WTC11 (cell line): Measurements from ENCODE around the gene CELF2. TPM values are rescaled to one million over a fixed set of nuclear protein-coding genes. Genes with fewer than 3 reads are reported as not detected.

Source experiments
- ATAC-seq: fragments of 200-7000 bp; cut with Tn5 transposase; 2 replicates; pipeline ENCODE4 v1.10.0; 2021; ENCODE audit warnings: mild to moderate bottlenecking, moderate library complexity
- CTCF ChIA-PET: fragments of 300-600 bp; sonication (Branson Sonifier 250); formaldehyde crosslinking; loops from one replicate; lab custom pipeline; 2021; ENCODE audit warnings: antibody characterized with exemption; lab: Charles Lee
- POLR2A ChIA-PET: fragments of 350-600 bp; sonication (Branson Sonifier 250); formaldehyde crosslinking; loops from one replicate; lab custom pipeline; 2021; ENCODE audit warnings: antibody characterized with exemption; lab: Charles Lee
- DNase-seq: peaks from one replicate; pipeline ENCODE4 v3.0.0; 2021; ENCODE audit warnings: low spot score
- H3K27ac Mint-ChIP-seq: 2 replicates; pipeline ENCODE4 v1.8.0; 2021; ENCODE audit warnings: mixed read lengths
- H3K27me3 Mint-ChIP-seq: 2 replicates; pipeline ENCODE4 v1.8.0; 2021; ENCODE audit warnings: low read depth, mild to moderate bottlenecking, moderate library complexity, mixed read lengths
- H3K36me3 Mint-ChIP-seq: 2 replicates; pipeline ENCODE4 v1.8.0; 2021; ENCODE audit warnings: mixed read lengths
- H3K4me1 Mint-ChIP-seq: 2 replicates; pipeline ENCODE4 v1.8.0; 2022; ENCODE audit warnings: mixed read lengths
- H3K4me3 Mint-ChIP-seq: 2 replicates; pipeline ENCODE4 v1.8.0; 2021; ENCODE audit warnings: mild to moderate bottlenecking, moderate library complexity, mixed read lengths
- H3K9me3 Mint-ChIP-seq: 2 replicates; pipeline ENCODE4 v1.8.0; 2021; ENCODE audit warnings: mixed read lengths
- NFE2L1 ChIP-seq: sonication (generic); formaldehyde crosslinking; IDR thresholded peaks from 2 replicates; pipeline ENCODE4 v1.8.1; 2023; ENCODE audit warnings: missing genetic modification reagents
- SOX15 ChIP-seq: fragments of 250-450 bp; sonication (Bioruptor Pico); IDR thresholded peaks from 2 replicates; pipeline ENCODE4 v1.9.0; 2021; ENCODE audit warnings: mild to moderate bottlenecking
- TEAD1 ChIP-seq: sonication (generic); formaldehyde crosslinking; IDR thresholded peaks from 2 replicates; pipeline ENCODE4 v1.8.0; 2022; ENCODE audit warnings: mild to moderate bottlenecking, missing genetic modification reagents
- TP53 ChIP-seq: sonication (generic); formaldehyde crosslinking; IDR thresholded peaks from 2 replicates; pipeline ENCODE4 v1.8.1; 2023; ENCODE audit warnings: mild to moderate bottlenecking, missing genetic modification reagents
- ZNF121 ChIP-seq: sonication (generic); formaldehyde crosslinking; IDR thresholded peaks from 2 replicates; pipeline ENCODE4 v1.8.0; 2023; ENCODE audit warnings: missing genetic modification reagents
- ZNF219 ChIP-seq: sonication (generic); formaldehyde crosslinking; IDR thresholded peaks from 2 replicates; pipeline ENCODE4 v1.8.0; 2023; ENCODE audit warnings: missing genetic modification reagents, mild to moderate bottlenecking, borderline replicate concordance
- total RNA-seq: library from RNA; stranded (reverse); gene quantifications from 3 replicates; pipeline ENCODE4 v1.2.3, GENCODE V29; 2021
- TF ChIP-seq, protein P1 (sequence below): sonication (generic); formaldehyde crosslinking; IDR thresholded peaks from 2 replicates; pipeline ENCODE4 v1.8.1; 2022; ENCODE audit warnings: mild to moderate bottlenecking, moderate library complexity, missing genetic modification reagents
- TF ChIP-seq, protein P2 (sequence below): fragments of 200-600 bp; IDR thresholded peaks from 2 replicates; pipeline ENCODE4 v1.8.0; 2022; ENCODE audit warnings: antibody characterized with exemption
- TF ChIP-seq, protein P3 (sequence below): fragments of 250-450 bp; sonication (Bioruptor Pico); IDR thresholded peaks from 2 replicates; pipeline ENCODE4 v1.9.0; 2021; ENCODE audit warnings: moderate library complexity, mild to moderate bottlenecking, inconsistent platforms, borderline replicate concordance
- TF ChIP-seq, protein P4 (sequence below): sonication (generic); formaldehyde crosslinking; IDR thresholded peaks from 2 replicates; pipeline ENCODE4 v1.8.0; 2023; ENCODE audit warnings: missing genetic modification reagents, mild to moderate bottlenecking, borderline replicate concordance
- TF ChIP-seq, protein P5 (sequence below): fragments of 250-450 bp; sonication (Bioruptor Pico); conservative IDR thresholded peaks from 2 replicates; pipeline ENCODE4 v1.9.0; 2021; ENCODE audit warnings: mild to moderate bottlenecking
- TF ChIP-seq, protein P6 (sequence below): sonication (generic); formaldehyde crosslinking; IDR thresholded peaks from 2 replicates; pipeline ENCODE4 v1.8.1; 2022; ENCODE audit warnings: mild to moderate bottlenecking, missing genetic modification reagents, moderate library complexity, borderline replicate concordance
- TF ChIP-seq, protein P7 (sequence below): sonication (generic); formaldehyde crosslinking; IDR thresholded peaks from 2 replicates; pipeline ENCODE4 v1.8.1; 2023; ENCODE audit warnings: mild to moderate bottlenecking, missing genetic modification reagents, moderate library complexity
- TF ChIP-seq, protein P8 (sequence below): sonication (generic); formaldehyde crosslinking; IDR thresholded peaks from 2 replicates; pipeline ENCODE4 v1.8.1; 2022; ENCODE audit warnings: low read depth, mild to moderate bottlenecking, moderate library complexity, missing genetic modification reagents, borderline replicate concordance

The CELF2 gene
- total RNA-seq, 1 experiment from 2014 or later, result 24.6 TPM

DNA sequence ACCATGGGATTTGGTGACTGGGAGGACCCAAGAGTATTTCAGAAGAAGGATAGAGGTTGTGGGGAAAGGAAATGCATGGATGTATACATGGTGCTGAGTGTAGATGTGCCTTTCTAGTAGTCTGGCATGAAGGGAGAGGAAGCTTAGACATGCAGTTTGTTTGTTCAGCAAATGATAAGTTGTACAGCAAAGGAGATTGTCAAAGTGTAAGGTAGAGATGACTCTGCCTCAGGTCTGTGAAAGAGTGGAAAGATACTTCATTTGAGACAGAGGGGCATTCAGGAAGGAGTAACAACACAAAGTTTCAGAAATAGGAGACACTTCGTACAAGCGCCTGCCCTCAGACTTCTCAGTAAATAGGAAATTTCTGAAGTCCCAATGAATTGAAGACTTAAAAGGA lies 152.3 kb downstream of the CELF2 start (continued):
- TF ChIP-seq, protein P1, sequence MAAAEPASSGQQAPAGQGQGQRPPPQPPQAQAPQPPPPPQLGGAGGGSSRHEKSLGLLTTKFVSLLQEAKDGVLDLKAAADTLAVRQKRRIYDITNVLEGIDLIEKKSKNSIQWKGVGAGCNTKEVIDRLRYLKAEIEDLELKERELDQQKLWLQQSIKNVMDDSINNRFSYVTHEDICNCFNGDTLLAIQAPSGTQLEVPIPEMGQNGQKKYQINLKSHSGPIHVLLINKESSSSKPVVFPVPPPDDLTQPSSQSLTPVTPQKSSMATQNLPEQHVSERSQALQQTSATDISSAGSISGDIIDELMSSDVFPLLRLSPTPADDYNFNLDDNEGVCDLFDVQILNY (CRISPR knock-in tag), result no peak
- TF ChIP-seq, protein P2, sequence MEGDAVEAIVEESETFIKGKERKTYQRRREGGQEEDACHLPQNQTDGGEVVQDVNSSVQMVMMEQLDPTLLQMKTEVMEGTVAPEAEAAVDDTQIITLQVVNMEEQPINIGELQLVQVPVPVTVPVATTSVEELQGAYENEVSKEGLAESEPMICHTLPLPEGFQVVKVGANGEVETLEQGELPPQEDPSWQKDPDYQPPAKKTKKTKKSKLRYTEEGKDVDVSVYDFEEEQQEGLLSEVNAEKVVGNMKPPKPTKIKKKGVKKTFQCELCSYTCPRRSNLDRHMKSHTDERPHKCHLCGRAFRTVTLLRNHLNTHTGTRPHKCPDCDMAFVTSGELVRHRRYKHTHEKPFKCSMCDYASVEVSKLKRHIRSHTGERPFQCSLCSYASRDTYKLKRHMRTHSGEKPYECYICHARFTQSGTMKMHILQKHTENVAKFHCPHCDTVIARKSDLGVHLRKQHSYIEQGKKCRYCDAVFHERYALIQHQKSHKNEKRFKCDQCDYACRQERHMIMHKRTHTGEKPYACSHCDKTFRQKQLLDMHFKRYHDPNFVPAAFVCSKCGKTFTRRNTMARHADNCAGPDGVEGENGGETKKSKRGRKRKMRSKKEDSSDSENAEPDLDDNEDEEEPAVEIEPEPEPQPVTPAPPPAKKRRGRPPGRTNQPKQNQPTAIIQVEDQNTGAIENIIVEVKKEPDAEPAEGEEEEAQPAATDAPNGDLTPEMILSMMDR, result no peak
- TF ChIP-seq, protein P3, sequence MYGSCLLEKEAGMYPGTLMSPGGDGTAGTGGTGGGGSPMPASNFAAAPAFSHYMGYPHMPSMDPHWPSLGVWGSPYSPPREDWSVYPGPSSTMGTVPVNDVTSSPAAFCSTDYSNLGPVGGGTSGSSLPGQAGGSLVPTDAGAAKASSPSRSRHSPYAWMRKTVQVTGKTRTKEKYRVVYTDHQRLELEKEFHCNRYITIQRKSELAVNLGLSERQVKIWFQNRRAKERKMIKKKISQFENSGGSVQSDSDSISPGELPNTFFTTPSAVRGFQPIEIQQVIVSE, result no peak
- TF ChIP-seq, protein P4, sequence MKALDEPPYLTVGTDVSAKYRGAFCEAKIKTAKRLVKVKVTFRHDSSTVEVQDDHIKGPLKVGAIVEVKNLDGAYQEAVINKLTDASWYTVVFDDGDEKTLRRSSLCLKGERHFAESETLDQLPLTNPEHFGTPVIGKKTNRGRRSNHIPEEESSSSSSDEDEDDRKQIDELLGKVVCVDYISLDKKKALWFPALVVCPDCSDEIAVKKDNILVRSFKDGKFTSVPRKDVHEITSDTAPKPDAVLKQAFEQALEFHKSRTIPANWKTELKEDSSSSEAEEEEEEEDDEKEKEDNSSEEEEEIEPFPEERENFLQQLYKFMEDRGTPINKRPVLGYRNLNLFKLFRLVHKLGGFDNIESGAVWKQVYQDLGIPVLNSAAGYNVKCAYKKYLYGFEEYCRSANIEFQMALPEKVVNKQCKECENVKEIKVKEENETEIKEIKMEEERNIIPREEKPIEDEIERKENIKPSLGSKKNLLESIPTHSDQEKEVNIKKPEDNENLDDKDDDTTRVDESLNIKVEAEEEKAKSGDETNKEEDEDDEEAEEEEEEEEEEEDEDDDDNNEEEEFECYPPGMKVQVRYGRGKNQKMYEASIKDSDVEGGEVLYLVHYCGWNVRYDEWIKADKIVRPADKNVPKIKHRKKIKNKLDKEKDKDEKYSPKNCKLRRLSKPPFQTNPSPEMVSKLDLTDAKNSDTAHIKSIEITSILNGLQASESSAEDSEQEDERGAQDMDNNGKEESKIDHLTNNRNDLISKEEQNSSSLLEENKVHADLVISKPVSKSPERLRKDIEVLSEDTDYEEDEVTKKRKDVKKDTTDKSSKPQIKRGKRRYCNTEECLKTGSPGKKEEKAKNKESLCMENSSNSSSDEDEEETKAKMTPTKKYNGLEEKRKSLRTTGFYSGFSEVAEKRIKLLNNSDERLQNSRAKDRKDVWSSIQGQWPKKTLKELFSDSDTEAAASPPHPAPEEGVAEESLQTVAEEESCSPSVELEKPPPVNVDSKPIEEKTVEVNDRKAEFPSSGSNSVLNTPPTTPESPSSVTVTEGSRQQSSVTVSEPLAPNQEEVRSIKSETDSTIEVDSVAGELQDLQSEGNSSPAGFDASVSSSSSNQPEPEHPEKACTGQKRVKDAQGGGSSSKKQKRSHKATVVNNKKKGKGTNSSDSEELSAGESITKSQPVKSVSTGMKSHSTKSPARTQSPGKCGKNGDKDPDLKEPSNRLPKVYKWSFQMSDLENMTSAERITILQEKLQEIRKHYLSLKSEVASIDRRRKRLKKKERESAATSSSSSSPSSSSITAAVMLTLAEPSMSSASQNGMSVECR, result no peak
- TF ChIP-seq, protein P5, sequence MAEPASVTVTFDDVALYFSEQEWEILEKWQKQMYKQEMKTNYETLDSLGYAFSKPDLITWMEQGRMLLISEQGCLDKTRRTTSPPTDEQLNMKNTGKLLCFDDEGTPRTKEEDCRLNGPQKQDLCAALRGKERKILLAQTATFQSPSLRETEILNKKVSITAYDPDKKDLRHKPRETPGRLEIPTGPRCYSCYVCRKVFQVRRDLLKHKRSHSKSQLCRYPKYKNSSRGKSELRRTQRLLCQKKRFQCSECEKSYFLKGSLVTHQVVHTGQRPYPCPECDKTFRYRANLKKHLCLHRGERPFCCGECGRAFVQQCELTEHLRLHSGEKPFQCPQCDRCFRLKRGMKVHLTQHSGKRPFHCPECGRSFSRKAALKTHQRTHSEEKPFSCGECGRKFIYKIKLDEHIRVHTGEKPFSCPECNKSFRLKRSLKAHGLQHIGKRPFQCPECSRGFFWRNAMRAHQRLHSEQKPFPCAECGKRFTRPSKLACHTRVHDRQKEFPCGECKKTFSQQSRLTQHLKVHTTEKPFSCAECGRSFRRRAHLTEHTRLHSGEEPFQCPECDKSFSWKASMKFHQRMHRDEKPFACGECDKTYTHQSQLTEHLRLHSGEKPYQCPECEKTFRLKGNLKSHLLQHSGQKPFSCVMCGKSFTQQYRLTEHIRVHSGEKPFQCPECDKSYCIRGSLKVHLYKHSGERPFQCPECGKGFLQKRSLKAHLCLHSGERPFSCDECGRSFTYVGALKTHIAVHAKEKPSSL (CRISPR knock-in tag), result no peak
- TF ChIP-seq SOX15 (CRISPR knock-in tag), result no peak
- TF ChIP-seq TP53 (CRISPR knock-in tag), result no peak
- no peak for TF ChIP-seq TEAD1 (CRISPR knock-in tag)
- TF ChIP-seq, protein P6, sequence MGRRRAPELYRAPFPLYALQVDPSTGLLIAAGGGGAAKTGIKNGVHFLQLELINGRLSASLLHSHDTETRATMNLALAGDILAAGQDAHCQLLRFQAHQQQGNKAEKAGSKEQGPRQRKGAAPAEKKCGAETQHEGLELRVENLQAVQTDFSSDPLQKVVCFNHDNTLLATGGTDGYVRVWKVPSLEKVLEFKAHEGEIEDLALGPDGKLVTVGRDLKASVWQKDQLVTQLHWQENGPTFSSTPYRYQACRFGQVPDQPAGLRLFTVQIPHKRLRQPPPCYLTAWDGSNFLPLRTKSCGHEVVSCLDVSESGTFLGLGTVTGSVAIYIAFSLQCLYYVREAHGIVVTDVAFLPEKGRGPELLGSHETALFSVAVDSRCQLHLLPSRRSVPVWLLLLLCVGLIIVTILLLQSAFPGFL, result no peak

DNA sequence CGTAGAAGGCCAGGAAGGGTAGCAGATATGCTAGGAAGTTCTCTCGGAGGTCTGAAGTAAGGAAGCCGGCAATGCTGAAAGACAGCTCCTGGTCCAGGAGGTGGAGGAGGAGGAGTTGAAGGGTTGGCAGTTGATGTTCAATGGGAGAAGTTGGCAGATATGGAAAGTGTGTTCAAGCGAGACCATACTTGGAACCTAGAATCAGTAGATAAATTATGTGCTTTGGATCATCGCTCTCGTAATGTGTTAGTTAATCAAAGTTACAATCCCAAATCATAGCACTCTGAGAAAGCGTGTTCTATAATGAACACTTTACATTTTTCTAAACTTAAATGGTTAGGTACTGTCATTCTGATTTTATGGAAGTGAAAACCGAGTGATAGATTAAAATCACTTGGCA lies 152.9 kb downstream of the CELF2 start:
- no peak overlapping the region for H3K4me3 Mint-ChIP-seq
- peaks cover 14% of the 10 kb centered on the region for H3K4me1 Mint-ChIP-seq
- CTCF ChIA-PET, result no interaction called here

More for the DNA sequence above, 152.9 kb downstream of the CELF2 start:
- no peak for DNase-seq
- ATAC-seq, result no peak
- no peaks in the 10 kb centered on the region for H3K9me3 Mint-ChIP-seq
- no peaks in the 10 kb centered on the region for H3K36me3 Mint-ChIP-seq
- peaks cover 3% of the 10 kb centered on the region for H3K27me3 Mint-ChIP-seq
- TF ChIP-seq, protein P7, sequence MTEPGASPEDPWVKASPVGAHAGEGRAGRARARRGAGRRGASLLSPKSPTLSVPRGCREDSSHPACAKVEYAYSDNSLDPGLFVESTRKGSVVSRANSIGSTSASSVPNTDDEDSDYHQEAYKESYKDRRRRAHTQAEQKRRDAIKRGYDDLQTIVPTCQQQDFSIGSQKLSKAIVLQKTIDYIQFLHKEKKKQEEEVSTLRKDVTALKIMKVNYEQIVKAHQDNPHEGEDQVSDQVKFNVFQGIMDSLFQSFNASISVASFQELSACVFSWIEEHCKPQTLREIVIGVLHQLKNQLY (CRISPR knock-in tag), result no peak
- TF ChIP-seq, protein P8, sequence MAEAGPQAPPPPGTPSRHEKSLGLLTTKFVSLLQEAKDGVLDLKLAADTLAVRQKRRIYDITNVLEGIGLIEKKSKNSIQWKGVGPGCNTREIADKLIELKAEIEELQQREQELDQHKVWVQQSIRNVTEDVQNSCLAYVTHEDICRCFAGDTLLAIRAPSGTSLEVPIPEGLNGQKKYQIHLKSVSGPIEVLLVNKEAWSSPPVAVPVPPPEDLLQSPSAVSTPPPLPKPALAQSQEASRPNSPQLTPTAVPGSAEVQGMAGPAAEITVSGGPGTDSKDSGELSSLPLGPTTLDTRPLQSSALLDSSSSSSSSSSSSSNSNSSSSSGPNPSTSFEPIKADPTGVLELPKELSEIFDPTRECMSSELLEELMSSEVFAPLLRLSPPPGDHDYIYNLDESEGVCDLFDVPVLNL (CRISPR knock-in tag), result no peak
- no peak for TF ChIP-seq ZNF219 (CRISPR knock-in tag)
- TF ChIP-seq ZNF121 (CRISPR knock-in tag), result no peak
- TF ChIP-seq, protein P4, result no peak
- TF ChIP-seq NFE2L1 (CRISPR knock-in tag), result no peak
- TF ChIP-seq, all 79 proteins: peak for 0
- no peak overlapping the region for H3K27ac Mint-ChIP-seq
- POLR2A ChIA-PET, result no interaction called here
